Tibial nerve (tissue), 4 donors: Measurements from ENCODE around the gene MRPL52.

Source experiments
- CTCF ChIP-seq, 5 experiments: fragments of 200-600 bp in 3 of 5; fragments of 450-650 bp in 2 of 5; sonication (generic) in 3 of 5; IDR thresholded peaks; one replicate each; pipeline ENCODE4 v1.5.1; 2016 to 2019; ENCODE audit warnings: antibody characterized with exemption in 5 of 5, mild to moderate bottlenecking in 3 of 5, moderate library complexity in 2 of 5
- EP300 ChIP-seq, 2 donors: sonication (generic); formaldehyde crosslinking; IDR thresholded peaks; one replicate each; pipeline ENCODE4 v1.6.1; 2017; ENCODE audit warnings: antibody characterized with exemption in 2 of 2, mild to moderate bottlenecking in 1 of 2
- POLR2A ChIP-seq, 2 donors: fragments of 450-650 bp; IDR thresholded peaks; one replicate each; pipeline ENCODE4 v1.6.1; 2017; ENCODE audit warnings: antibody characterized with exemption in 2 of 2, mild to moderate bottlenecking in 2 of 2, moderate library complexity in 2 of 2

DNA sequence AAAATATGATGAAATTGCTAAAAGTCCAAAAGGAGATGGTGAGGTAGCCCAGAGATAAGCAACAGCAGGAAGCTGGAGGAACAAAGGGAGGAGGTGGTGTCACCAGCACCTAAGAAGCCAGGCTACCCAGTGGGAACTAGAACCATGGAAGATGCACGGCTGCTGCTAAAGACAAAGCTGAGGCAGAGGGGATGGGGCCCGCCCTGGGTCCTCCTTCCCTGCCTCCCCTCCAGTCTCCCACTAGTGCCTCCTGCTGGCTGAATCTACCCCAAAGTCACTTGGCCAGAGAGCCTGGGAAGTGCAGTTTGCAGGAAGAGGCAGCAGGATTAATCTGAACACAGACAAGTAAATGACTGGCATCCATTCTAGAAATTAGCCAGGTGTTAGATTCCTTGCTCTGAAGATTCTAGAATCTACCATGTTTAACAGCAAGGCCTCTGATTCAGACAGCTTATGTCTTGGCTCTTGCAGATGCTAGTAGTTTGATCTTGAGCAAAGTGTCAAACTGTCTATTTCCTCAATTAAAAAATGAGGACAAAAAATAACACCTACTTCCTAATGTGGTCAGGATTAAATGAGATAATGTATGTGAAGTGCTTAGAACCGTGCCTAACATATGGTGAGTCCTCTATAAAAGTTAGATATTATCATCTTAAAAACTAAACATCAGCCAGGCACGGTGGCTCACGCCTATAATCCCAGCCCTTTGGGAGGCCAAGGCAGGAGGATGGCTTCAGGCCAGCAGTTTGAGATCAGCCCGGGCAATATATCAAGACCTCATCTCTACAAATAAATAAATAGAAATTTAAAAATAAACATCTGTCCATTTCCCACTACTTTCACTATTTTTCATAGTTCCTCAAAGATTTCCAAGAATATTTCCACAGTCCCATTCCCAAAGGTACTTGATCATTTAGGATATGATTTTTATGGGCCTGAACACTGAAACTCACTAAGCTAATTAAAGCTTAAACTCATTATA, 36.0 kb downstream of the MRPL52 start:
- no peak for TF ChIP-seq CTCF (IDR thresholded peaks at IDR 0.05)
- no peak for TF ChIP-seq POLR2A (IDR thresholded peaks at IDR 0.05)
- TF ChIP-seq EP300 (IDR thresholded peaks at IDR 0.05) = no peak
